GM19025 (cell line): ENCODE results near the gene PLPPR2.
"Not testable (repeated sequence)": the region's sequence is repeated elsewhere in the genome, so short reads cannot be mapped to it uniquely, and the experiment has no call there.

Experiments used
- ATAC-seq: cut with Tn5 transposase; IDR thresholded peaks from one replicate; pipeline ENCODE4 v1.9.1; 2021; ENCODE audit warnings: mild to moderate bottlenecking, low read depth, moderate library complexity; ENCODE audit not compliant: unreplicated experiment

PLPPR2 gene

DNA sequence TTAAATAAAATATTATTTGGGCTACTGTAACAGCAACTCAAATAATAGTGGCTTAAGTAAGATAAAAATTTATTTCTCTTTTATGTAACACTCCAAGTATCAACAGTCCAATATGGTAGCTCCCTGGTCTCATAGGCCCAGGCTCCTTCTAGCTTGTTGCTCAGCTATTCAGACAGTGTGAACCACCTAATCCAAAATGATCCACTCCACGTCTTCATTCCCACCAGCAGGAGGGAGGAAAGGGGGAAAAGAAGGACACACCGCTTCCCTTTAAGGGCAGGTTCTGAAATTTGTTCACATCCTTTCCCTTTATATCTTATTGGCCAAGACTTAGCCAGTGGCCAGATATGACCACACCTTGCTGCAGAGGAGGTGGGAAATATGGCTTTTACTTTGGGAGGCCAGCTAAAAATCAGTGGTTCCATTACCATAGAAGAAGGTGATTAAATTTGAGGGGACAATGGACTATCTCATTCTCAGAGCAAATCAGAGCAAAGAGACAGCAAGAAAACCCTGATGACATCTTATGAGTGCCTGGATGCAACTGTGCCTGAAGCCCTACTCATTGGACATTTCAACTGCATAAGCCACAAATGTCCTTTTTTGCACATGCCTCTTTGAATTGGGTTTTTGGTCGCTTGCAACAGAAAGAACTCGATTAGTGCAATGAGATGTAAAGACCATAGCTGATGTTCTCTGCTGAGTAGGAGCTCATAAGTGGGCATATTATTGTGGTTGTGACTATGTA lies 35.9 kb downstream of the PLPPR2 start:
- no peak for ATAC-seq

- no peak for ATAC-seq
These were observed 41.9 kb downstream of the PLPPR2 start for GRCh38 chr19:11397089-11397610.

DNA sequence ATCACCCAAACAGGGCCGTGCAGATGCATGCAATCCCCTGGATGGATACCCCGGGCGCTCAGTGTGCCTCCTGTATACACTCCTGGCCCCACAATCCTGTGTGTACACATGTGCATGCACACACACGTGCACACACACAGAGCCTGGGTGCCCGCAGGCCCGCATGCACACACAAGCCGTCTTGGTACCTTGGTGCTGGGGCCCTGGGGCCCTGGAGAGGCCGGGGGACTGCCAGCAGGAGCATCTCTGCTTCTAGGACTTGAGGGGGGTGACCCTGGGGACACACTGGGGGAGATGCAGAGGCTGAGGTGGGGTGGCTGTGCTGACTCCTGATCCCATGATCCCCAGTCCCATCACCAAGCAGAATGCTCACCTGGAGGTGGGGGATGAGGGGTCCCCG lies 44.4 kb downstream of the PLPPR2 start:
- no peak for ATAC-seq

DNA sequence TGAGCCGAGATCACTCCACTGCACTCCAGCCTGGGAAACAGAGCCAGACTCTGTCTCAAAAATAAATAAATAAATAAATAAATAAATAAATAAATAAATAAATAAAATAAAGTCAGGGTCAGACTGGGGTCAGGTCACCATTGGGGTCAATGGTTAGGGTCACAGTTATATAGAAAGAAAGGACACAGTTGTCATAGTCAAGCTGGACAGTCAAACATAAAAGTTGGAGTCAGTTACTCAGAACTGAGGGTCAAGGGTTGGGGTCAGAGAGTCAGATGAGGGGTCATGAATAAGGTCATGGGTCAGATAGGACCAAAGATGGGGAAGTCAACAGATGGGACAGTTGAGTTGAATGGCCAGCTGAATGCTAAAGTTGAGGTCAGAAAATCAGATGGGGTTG lies 45.6 kb downstream of the PLPPR2 start:
- ATAC-seq: no peak

- ATAC-seq: no peak
These were observed 46.7 kb downstream of the PLPPR2 start for GRCh38 chr19:11401808-11402543.

- ATAC-seq: no peak
These were observed 49.5 kb downstream of the PLPPR2 start for GRCh38 chr19:11404588-11405222.

- ATAC-seq: no peak
These were observed 50.8 kb downstream of the PLPPR2 start for GRCh38 chr19:11405846-11406643.

GRCh38 chr19:11406703-11407236 lies 51.5 kb downstream of the PLPPR2 start:
- not testable (repeated sequence) for ATAC-seq

- ATAC-seq: no peak
These were observed 53.4 kb downstream of the PLPPR2 start for GRCh38 chr19:11408591-11408990.

DNA sequence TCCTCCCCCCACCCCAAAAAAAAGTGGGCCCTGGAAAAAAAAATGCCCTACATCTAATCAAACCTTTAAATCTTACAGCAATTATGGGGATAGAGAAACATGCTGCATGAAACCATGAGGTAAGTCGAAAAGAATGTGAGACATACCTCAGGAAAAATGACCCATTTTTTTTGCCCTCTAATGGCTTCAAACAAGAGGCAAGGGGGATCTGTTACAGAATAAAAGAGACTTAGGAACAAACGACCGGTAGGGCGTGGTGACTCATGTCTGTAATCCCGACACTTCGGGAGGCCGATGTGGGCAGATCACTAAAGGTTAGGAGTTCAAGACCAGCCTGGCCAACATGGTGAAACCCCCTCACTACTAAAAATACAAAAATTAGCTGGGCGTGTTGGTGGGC lies 55.5 kb downstream of the PLPPR2 start:
- ATAC-seq: no peak

- ATAC-seq: no peak
These were observed 59.3 kb downstream of the PLPPR2 start for GRCh38 chr19:11414544-11414943.
